ENCODE results near the gene ANKDD1B. TPM values are rescaled to one million over a fixed set of nuclear protein-coding genes. Genes with fewer than 3 reads are reported as not detected.
"Not testable (repeated sequence)": the region's sequence is repeated elsewhere in the genome, so short reads cannot be mapped to it uniquely, and the experiment has no call there.

ANKDD1B gene
- 1 to 10 TPM; 1.7 to 3.4 TPM for total RNA-seq
- polyA plus RNA-seq (ENCODE audit: insufficient read length in 2 of 2) = 1 to 10 TPM; 3.0 to 3.3 TPM
- long read RNA-seq, donor 1, partial matches to known transcripts = 5 of 5 reads
- long read RNA-seq, donor 1, other reads (novel, unspliced or antisense) = 0 of 5 reads
- long read RNA-seq, donor 2 = 0 reads
- long read RNA-seq, donor 3 = 0 reads
- long read RNA-seq, donor 4 = 0 reads

DNA sequence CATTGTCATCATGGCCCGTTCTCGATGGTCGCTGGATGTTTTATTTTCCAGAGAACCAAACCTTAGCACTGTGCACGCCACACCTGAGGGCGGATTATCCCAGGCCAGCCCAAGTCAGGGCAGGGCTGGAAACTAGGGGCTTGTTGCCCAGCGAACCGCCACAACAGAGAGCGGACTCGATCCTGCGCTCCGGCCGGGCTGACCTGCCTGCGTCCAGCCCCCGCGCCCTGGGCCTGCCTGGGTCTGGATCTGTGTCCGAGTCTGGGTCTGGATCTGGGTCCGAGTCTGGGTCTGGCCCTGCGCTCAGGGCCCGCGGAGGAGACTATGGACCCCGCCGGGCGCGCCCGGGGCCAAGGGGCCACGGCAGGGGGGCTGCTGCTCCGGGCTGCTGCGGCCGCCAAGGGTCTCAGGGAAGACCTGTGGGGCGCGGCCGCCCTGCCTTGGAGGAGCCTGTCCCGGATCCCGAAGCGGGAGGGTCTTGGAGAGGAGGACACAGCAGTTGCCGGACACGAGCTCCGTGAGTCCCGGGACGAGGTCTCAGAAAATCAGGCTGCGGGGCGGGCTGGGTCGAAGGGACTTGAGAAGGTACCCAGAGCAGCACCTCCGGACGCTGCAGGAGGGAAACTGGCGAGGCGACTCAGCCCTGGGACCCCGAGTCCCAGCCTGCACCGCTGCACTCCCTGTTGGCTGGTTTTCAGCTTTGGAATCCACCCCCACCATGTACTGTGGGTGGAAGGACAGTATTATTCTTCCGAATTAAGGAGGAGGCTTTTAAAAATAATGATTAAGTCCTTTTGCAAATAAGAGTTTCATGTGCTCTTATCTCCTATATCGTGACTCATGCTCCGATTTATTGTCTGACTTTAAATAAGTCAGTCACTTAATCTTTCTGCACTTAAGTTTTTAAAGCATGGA, at the start of gene ANKDD1B:
Gene ANKDD1B (plus strand): TSS at position 143 of the 915 bp plus-strand sequence. CDS start 182 bp downstream, at position 325.
- under 1% methylated on average over 48 of the region's 52 CpGs for WGBS (ENCODE audit: insufficient coverage)
- Histone ChIP-seq H3K4me1 (ENCODE audit: control insufficient read depth, insufficient read depth, low read length) (peaks cover 8% of the 10 kb centered on the region), H3K36me3 (ENCODE audit: control insufficient read depth, insufficient read depth, low read length) (no peaks in the 10 kb centered on the region), H3K27ac (ENCODE audit: low read depth, low read length) (peak within 1 kb of the TSS; percentile 37), H3K4me3 (ENCODE audit: low read depth, low read length) (peak within 1 kb of the TSS; percentile 57), H3K9me3 (ENCODE audit: control insufficient read depth, insufficient read depth, low read length) (no peaks in the 10 kb centered on the region), H3K27me3 (ENCODE audit: control insufficient read depth, insufficient read depth, low read length) (no peaks in the 10 kb centered on the region)
- DNase-seq (ENCODE audit: low read depth in 4 of 6, low spot score in 6 of 6) = peak in 3 of 6 donors; percentile 15 to 71 (median 56)

- DNase-seq (ENCODE audit: low read depth in 4 of 6, low spot score in 6 of 6); H3K9me3 ChIP-seq (ENCODE audit: control insufficient read depth, insufficient read depth, low read length); H3K4me3 ChIP-seq (ENCODE audit: low read depth, low read length); H3K27ac ChIP-seq (ENCODE audit: low read depth, low read length); H3K27me3 ChIP-seq (ENCODE audit: control insufficient read depth, insufficient read depth, low read length); H3K36me3 ChIP-seq (ENCODE audit: control insufficient read depth, insufficient read depth, low read length); H3K4me1 ChIP-seq (ENCODE audit: control insufficient read depth, insufficient read depth, low read length): not testable (repeated sequence)
- 95% methylated on average over 14 of the region's 15 CpGs for WGBS (ENCODE audit: insufficient coverage)
Observed at GRCh38 chr5:75565991-75566709, 45.1 kb upstream of the ANKDD1B start.

DNA sequence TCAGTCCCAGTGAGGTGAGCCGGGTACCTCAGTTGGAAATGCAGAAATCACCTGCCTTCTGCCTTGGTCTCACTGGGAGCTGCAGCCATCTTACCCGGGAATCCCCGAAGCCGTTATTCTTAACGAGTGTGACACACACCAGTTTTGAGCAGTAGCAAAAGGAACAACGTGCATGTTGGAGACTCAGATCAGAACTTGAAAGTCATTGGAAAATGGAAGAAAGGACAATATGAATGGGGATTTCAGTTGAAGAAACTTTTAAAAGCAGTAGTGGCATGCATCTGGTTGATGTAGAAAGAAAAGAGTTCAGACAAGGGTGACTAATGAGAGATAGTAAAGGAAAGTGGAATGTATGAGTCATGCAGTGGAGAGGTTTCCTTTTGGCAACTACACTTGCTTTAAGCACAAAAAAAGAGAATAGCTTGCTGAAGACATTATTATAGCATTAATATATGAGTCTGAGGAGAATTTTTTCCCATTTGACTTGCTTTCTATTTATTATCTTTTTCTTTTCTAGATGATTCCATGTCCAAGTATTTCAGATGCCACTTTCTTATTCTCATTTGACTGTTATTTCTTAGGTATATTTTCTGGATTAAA, 44.4 kb upstream of the ANKDD1B start:
- Histone ChIP-seq H3K27ac (ENCODE audit: low read depth, low read length) (no peak overlapping the region), H3K36me3 (ENCODE audit: control insufficient read depth, insufficient read depth, low read length) (peaks cover 5% of the 10 kb centered on the region), H3K9me3 (ENCODE audit: control insufficient read depth, insufficient read depth, low read length) (peaks cover 4% of the 10 kb centered on the region), H3K27me3 (ENCODE audit: control insufficient read depth, insufficient read depth, low read length) (no peaks in the 10 kb centered on the region), H3K4me1 (ENCODE audit: control insufficient read depth, insufficient read depth, low read length) (no peaks in the 10 kb centered on the region), H3K4me3 (ENCODE audit: low read depth, low read length) (no peak overlapping the region)
- DNase-seq (ENCODE audit: low read depth in 4 of 6, low spot score in 6 of 6) = peak in 2 of 6 donors; percentile 21 to 28
- WGBS (ENCODE audit: insufficient coverage) = 60% methylated on average over 6 of the region's 6 CpGs

GRCh38 chr5:75567710-75568109, 43.5 kb upstream of the ANKDD1B start:
- H3K4me1 ChIP-seq (ENCODE audit: control insufficient read depth, insufficient read depth, low read length) = no peaks in the 10 kb centered on the region
- peaks cover 5% of the 10 kb centered on the region for H3K36me3 ChIP-seq (ENCODE audit: control insufficient read depth, insufficient read depth, low read length)
- peak in 1 of 6 donors; percentile 3 for DNase-seq (ENCODE audit: low read depth in 4 of 6, low spot score in 6 of 6)
- H3K27ac ChIP-seq (ENCODE audit: low read depth, low read length) = no peak overlapping the region
- H3K9me3 ChIP-seq (ENCODE audit: control insufficient read depth, insufficient read depth, low read length) = peaks cover 4% of the 10 kb centered on the region
- WGBS (ENCODE audit: insufficient coverage) = 55% methylated on average over 1 of the region's 2 CpGs
- no peak overlapping the region for H3K4me3 ChIP-seq (ENCODE audit: low read depth, low read length)
- H3K27me3 ChIP-seq (ENCODE audit: control insufficient read depth, insufficient read depth, low read length) = no peaks in the 10 kb centered on the region

- Histone ChIP-seq H3K4me3 (ENCODE audit: low read depth, low read length) (no peak overlapping the region), H3K9me3 (ENCODE audit: control insufficient read depth, insufficient read depth, low read length) (peaks cover 4% of the 10 kb centered on the region), H3K4me1 (ENCODE audit: control insufficient read depth, insufficient read depth, low read length) (no peaks in the 10 kb centered on the region), H3K36me3 (ENCODE audit: control insufficient read depth, insufficient read depth, low read length) (peaks cover 5% of the 10 kb centered on the region), H3K27me3 (ENCODE audit: control insufficient read depth, insufficient read depth, low read length) (no peaks in the 10 kb centered on the region), H3K27ac (ENCODE audit: low read depth, low read length) (no peak overlapping the region)
- DNase-seq (ENCODE audit: low read depth in 4 of 6, low spot score in 6 of 6) = no peak
- whole genome bisulfite sequencing (ENCODE audit: insufficient coverage) = no CpG with 5 or more reads among the region's 2 CpGs
Observed at GRCh38 chr5:75568202-75568601, 43.1 kb upstream of the ANKDD1B start.

GRCh38 chr5:75571547-75571946, 39.7 kb upstream of the ANKDD1B start:
- no peak for DNase-seq (ENCODE audit: low read depth in 4 of 6, low spot score in 6 of 6)
- no peaks in the 10 kb centered on the region for H3K9me3 ChIP-seq (ENCODE audit: control insufficient read depth, insufficient read depth, low read length)
- no CpG with 5 or more reads among the region's 2 CpGs for WGBS (ENCODE audit: insufficient coverage)
- H3K4me3 ChIP-seq (ENCODE audit: low read depth, low read length) = no peak overlapping the region
- no peaks in the 10 kb centered on the region for H3K36me3 ChIP-seq (ENCODE audit: control insufficient read depth, insufficient read depth, low read length)
- H3K27me3 ChIP-seq (ENCODE audit: control insufficient read depth, insufficient read depth, low read length) = no peaks in the 10 kb centered on the region
- no peaks in the 10 kb centered on the region for H3K4me1 ChIP-seq (ENCODE audit: control insufficient read depth, insufficient read depth, low read length)
- no peak overlapping the region for H3K27ac ChIP-seq (ENCODE audit: low read depth, low read length)

GRCh38 chr5:75574791-75575190, 36.5 kb upstream of the ANKDD1B start:
- no peaks in the 10 kb centered on the region for H3K27me3 ChIP-seq (ENCODE audit: control insufficient read depth, insufficient read depth, low read length)
- no peaks in the 10 kb centered on the region for H3K4me1 ChIP-seq (ENCODE audit: control insufficient read depth, insufficient read depth, low read length)
- WGBS (ENCODE audit: insufficient coverage) = 20% methylated on average over 1 of the region's 3 CpGs
- DNase-seq (ENCODE audit: low read depth in 4 of 6, low spot score in 6 of 6) = peak in 1 of 6 donors; percentile 20
- H3K27ac ChIP-seq (ENCODE audit: low read depth, low read length) = peak overlapping the region; percentile 25
- no peaks in the 10 kb centered on the region for H3K9me3 ChIP-seq (ENCODE audit: control insufficient read depth, insufficient read depth, low read length)
- no peaks in the 10 kb centered on the region for H3K36me3 ChIP-seq (ENCODE audit: control insufficient read depth, insufficient read depth, low read length)
- no peak overlapping the region for H3K4me3 ChIP-seq (ENCODE audit: low read depth, low read length)

DNA sequence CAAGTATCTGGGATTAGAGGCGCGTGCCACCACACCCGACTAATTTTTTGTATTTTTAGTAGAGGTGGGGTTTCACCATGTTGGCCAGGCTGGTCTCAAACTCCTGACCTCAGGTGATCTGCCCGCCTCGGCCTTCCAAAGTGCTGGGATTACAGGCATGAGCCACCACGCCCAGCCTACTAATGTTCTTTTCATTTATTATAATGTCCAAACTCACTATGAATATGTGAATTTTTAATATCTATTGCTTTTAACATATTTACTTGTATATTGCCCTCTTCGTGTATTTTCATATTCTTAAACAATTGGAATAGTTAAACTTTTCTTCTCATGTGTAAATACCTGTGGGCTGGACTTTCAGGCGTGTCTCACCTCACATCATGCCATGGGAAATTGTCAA, 33.0 kb upstream of the ANKDD1B start:
- H3K9me3 ChIP-seq (ENCODE audit: control insufficient read depth, insufficient read depth, low read length); DNase-seq (ENCODE audit: low read depth in 4 of 6, low spot score in 6 of 6); H3K36me3 ChIP-seq (ENCODE audit: control insufficient read depth, insufficient read depth, low read length); H3K4me1 ChIP-seq (ENCODE audit: control insufficient read depth, insufficient read depth, low read length); H3K27me3 ChIP-seq (ENCODE audit: control insufficient read depth, insufficient read depth, low read length); H3K4me3 ChIP-seq (ENCODE audit: low read depth, low read length); H3K27ac ChIP-seq (ENCODE audit: low read depth, low read length): not testable (repeated sequence)
- no CpG with 5 or more reads among the region's 8 CpGs for WGBS (ENCODE audit: insufficient coverage)

DNA sequence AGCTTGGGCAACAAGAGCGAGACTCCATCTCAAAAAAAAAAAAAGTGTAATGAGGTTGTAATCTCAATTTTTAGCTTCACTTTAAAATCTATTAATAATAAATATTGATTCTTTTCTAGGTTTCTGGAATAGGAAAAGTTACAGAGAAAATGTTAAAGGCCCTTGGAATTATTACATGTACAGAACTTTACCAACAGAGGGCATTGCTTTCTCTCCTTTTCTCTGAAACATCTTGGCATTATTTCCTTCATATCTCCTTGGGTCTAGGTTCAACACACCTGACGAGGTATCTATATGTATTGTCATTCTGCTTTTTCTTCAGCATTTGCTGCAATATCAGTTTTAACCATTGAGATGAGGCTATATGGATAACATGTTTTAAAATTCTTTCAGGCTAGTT, 26.6 kb upstream of the ANKDD1B start:
- no peaks in the 10 kb centered on the region for H3K4me1 ChIP-seq (ENCODE audit: control insufficient read depth, insufficient read depth, low read length)
- DNase-seq (ENCODE audit: low read depth in 4 of 6, low spot score in 6 of 6) = no peak
- H3K4me3 ChIP-seq (ENCODE audit: low read depth, low read length) = no peak overlapping the region
- no peaks in the 10 kb centered on the region for H3K27me3 ChIP-seq (ENCODE audit: control insufficient read depth, insufficient read depth, low read length)
- H3K36me3 ChIP-seq (ENCODE audit: control insufficient read depth, insufficient read depth, low read length) = peaks cover 2% of the 10 kb centered on the region
- H3K9me3 ChIP-seq (ENCODE audit: control insufficient read depth, insufficient read depth, low read length) = no peaks in the 10 kb centered on the region
- WGBS (ENCODE audit: insufficient coverage) = no CpG with 5 or more reads among the region's 2 CpGs
- H3K27ac ChIP-seq (ENCODE audit: low read depth, low read length) = no peak overlapping the region
